ENCODE data around the gene RTL10. TPM values are rescaled to one million over a fixed set of nuclear protein-coding genes. Genes with fewer than 3 reads are reported as not detected.

Gene RTL10
- polyA plus RNA-seq, 12 donors: 9.6 to 19.7 (median 12.1) TPM; not detected in 1

DNA sequence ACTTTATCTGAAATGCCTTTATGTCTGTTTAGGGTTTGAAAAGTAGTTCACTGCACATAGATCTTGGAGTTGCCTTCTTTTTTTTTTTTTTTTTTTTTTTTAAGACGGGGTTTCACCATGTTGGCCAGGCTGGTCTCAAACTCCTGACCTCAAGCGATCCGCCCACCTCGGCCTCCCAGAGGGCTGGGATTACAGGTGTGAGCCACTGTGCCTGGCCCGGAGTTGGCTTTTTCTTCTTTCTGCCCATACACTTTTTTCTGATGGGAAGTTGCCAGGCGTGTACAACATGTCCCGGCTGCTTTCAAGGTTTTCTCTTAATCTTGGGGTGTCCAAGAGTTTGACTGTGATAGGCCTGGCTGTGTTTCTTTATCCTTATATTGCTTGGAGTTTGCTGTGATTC, 12.9 kb upstream of the RTL10 start:
- no peak for DNase-seq

DNA sequence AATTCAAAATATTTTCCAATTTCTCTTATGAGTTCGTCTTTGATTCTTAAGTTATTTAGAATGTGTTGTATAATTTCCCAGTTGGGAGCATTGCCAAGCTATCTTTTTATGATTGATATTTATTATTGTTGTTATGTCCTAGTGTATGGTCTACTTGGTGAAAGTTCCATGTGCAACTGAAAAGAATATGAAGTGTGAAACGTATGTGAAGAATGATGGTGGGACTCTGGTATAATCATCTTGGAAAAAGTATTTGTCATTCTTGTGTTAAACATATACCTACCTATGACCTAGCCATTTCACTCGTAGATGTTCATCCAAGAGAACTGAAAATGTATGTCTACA, 12.0 kb upstream of the RTL10 start:
- no peak for DNase-seq

DNA sequence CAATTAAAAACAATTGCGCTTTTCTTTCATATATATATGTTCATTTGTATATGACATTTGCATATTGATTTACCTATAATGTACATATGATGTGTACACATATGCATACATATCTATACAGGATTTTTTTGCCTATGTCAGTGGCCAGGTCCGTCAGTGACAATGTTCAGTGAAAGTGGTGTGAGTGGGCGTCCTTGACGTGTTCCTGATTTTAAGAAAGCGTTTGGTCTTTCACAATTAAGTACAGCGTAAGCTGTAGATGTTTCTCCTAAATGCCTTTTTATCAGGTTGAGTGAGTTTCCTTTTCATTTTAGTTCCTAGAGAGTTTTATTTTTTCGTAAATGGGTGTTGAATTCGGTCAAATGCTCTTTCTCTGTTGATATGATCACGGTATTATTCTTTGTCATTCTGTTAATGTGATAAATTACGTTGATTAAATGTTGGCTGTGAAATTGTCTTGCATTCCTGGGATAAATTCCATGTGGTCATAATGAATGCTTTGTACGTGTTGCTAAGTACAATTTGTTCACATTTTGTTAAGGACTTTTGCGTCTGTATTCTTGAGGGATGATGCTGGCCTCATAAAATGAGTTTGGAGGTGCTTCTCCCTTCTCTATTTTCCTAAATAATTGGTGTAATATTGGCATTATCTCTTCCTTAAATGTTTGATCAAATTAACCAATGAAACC, 10.6 kb upstream of the RTL10 start:
- DNase-seq: no peak

DNA sequence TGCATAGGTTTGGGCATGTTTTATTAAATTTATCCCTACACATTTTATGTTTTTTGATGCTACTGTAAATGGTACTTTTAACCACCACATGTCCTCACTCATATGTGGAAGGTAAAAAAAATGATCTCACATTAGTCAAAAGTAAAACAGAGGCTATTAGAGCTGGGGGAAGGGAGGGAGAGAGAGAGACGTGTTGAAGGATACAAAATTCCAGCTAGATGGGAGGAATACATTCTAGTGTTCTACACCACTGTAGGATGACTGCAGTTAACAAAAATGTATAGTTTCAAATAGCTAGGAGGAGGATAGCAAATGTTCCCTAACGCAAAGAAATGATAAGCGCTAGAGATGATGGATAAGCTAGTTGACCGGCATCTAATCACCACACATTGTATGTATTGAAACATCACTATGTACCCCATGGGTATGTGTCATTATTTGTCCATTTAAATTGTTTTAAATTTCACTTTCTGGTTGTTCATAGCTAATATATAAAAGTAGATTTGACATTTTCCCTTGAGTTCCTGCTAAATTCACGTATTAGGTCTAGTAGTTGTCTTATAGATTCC, 9.9 kb upstream of the RTL10 start:
- DNase-seq: no peak

DNA sequence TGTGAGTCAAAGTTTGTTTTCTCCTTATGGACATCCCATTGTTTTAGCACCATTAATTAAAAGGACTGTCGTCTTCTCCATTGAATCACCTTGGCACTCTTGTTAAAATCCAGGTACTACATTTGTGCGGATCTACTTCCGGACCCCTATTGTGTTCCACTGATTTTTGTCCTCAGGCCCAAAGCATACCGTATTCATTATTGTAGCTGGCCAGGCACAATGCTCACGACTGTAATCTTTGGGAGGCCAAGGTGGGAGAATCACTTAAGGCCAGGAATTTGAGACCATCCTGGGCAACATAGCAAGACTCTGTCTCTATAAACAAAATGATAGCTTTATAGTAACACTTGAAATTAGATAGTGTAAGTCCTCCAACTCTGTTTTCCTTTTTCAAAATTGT, 8.9 kb upstream of the RTL10 start:
- DNase-seq: no peak

DNA sequence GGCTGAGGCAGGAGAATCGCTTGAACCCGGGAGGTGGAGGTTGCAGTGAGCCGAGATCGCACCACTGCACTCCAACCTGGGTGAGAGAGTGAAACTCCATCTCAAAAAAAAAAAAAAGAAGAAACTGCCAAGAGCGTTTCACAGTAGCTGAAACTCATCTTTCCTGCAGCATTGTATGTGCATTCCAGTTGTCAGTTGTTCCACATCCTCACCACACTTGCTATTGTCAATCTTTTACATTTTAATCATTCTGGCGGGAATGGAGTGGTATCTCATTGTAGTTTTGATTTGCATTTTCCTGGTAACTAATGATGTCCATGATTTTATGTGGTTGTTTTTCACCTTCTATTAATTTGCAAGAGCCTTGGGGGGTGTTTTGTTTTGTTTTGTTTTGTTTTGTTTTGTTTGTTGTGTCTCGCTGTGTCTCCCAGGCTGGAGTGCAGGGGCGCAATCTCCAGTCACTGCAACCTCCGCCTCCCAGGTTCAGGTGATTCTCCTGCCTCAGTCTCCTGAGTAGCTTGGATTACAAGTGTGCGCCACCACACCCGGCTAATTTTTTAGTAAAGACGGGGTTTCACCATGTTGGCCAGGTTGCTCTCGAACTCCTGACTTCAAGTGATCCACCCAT, 8.1 kb upstream of the RTL10 start:
- no peak for DNase-seq

DNA sequence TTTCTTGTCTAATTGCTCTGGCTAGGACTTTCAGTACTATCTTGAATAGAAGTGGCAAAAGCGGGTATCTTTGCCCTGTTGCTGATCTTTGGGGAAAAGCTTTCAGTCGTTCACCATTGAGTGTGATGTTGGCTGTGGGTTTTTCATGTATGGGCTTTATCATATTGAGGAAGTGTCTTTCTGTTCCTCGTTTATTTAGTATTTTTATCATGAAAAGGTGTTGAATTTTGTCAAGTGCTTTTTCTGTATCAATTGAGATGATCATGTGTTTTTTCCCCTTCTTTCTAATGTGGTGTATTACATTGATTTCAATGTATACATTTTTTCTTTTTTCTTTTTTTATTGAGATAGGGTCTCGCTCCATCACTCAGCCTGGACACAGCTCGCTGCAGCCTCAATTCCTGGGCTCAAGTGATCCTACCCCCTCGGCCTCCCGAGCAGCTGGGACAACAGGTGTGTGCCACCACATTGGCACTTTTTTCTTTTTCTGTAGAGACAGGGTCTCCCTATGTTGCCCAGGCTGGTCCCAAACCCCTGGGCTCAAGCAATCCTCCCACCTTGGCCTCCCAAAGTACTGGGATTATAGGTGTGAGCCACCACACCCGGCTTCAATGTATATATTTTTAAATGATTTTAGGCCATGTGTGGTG, 5.3 kb upstream of the RTL10 start:
- no peak for DNase-seq

GRCh38 chr22:19857382-19857781, 2.7 kb upstream of the RTL10 start:
- no peak for DNase-seq

DNA sequence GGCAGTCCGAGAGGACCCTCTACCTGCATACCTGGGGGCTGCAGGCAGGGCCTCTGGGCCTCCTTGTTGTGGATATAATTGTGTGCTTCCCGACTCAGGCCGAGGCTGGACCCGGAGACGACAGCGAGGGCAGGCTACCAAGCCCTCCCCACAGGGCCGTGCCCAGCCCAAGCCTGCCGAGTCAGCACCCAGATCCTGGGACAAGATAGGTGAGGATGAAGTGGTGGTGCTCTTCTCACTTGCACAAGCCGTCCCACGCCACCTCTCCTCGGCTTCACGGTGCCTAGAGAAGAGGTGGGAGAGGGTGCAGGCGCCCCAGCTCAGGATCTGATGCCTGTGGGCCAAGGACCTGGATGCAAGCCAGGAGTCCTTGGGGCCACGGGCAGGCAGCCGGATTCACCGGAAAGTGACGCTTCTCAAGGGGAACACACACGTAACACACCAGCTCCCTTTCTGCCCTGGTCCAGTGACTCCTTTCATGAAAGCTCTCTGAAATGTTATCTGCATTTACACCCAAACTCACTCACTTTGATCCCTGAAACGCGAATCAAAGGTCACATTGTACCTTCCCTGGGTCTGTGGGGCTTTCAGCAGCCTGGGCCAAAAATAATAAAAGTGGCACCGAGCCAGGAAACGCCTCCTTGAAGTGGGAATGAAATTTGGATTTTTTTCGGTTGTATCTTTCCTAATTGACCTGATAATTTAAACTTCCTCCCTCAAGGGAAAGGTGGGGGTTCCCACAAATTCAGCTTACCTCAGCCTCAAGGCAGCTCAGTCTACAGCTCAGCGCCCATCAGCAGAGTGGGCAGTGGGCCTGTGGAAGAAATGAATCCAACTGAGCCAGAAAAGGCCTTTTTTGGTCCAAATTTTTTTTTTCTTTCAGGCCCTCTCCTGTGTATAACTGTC, 1.1 kb upstream of the RTL10 start:
- peak; percentile 45 for DNase-seq

GRCh38 chr22:19853879-19854777, 546 bp downstream of the RTL10 start:
- DNase-seq: no peak

- no peak for DNase-seq
These were observed 1.4 kb downstream of the RTL10 start for GRCh38 chr22:19853058-19853878.

DNA sequence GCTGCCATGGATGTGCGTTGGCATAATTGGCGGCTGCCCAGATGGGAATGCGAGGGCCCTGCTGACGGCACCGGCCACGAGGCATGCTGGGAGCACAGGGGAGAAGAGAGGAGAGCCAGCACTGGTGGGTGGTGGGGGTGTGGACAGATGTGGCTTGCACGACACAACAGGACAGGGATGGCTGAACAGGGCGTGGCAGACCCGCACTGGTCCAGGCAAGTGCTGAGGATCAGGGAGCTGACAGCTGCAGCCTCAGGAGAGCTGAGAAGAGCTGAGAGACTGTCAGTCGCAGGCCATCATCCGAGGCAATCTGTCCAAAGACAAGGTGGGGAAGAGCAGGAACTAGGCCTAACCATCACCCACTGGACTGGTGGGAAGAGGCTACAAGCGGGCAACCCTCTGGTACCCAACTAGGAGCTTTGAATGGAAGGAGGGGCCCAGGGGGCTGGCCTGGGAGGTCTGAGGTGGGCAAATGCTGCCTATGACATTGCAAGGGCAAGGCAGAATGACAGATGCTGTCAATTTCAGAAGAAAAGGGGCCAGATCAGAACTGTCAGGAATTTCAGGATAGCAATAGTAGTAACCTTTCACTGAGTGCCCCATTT, 2.4 kb downstream of the RTL10 start:
- DNase-seq: no peak

- DNase-seq: no peak
These were observed 3.1 kb downstream of the RTL10 start for GRCh38 chr22:19851291-19852176.

DNA sequence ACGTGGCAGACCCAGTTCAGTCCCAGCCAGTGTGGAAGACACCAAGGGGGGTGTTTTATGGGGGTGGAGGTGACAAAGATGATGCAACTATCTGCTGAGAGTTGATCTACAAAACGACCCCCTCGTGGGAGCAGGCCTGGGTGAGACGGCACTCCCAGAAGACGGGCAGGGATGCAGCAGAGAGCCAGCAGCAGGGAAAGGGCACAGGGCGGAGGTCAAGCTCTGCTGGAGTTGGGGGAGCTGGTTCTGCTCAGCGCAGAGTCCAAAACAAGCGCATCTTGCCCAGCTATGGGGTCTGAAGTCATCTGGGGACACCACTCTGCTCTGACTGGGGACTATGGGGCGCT, 3.9 kb downstream of the RTL10 start:
- no peak for DNase-seq

GRCh38 chr22:19849835-19850762, 4.6 kb downstream of the RTL10 start:
- no peak for DNase-seq

GRCh38 chr22:19848298-19849224, 6.1 kb downstream of the RTL10 start:
- no peak for DNase-seq

DNA sequence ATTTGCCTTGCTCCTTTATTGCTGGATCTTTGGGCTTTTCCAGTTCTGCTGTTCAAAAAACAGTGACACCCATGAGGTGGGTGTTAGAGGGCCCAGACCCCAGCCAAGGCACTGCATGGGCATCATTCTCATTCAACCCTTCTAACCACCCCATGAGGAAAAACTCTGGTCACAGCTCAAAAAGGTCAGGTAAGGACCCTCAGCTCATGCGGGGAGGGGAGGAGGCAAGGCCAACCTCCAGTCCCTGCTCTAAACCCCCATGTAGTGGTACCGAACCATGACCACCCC, 7.4 kb downstream of the RTL10 start:
- no peak for DNase-seq

Data from muscle of arm (tissue), 12 donors.